Upper lobe of left lung (tissue), 6 donors: Measurements from ENCODE around the gene IPO11. TPM values are rescaled to one million over a fixed set of nuclear protein-coding genes. Genes with fewer than 3 reads are reported as not detected.
"Not testable (repeated sequence)": the region's sequence is repeated elsewhere in the genome, so short reads cannot be mapped to it uniquely, and the experiment has no call there.

Experiments
- ATAC-seq, 2 donors: fragments of 200-7000 bp; cut with Tn5 transposase; one replicate each; pipeline ENCODE4 v1.9.1; 2022; ENCODE audit warnings: mild to moderate bottlenecking in 2 of 2, moderate library complexity in 2 of 2; ENCODE audit not compliant: low FRiP score in 2 of 2
- DNase-seq, 2 donors: peaks; one replicate each; pipeline ENCODE4 v3.0.0-alpha.2; 2019 to 2020
- H3K27ac ChIP-seq, 4 donors: fragments of 200-600 bp; sonication (generic); one replicate each; pipeline ENCODE4 v1.5.1; 2016 to 2019
- H3K27me3 ChIP-seq, 4 donors: fragments of 200-600 bp; sonication (generic); one replicate each; pipeline ENCODE4 v1.5.1; 2017 to 2019
- H3K36me3 ChIP-seq, 4 donors: fragments of 200-600 bp; sonication (generic); one replicate each; pipeline ENCODE4 v1.5.1; 2016 to 2019
- H3K4me1 ChIP-seq, 4 donors: fragments of 200-600 bp; sonication (generic); one replicate each; pipeline ENCODE4 v1.5.1; 2018 to 2019
- H3K4me3 ChIP-seq, 4 donors: fragments of 200-600 bp; sonication (generic); one replicate each; pipeline ENCODE4 v1.5.1; 2017 to 2019; ENCODE audit warnings: mild to moderate bottlenecking in 2 of 4, moderate library complexity in 1 of 4
- H3K9me3 ChIP-seq, 4 donors: fragments of 200-600 bp; sonication (generic); one replicate each; pipeline ENCODE4 v1.5.1; 2018 to 2019
- CTCF ChIP-seq, 6 experiments: fragments of 450-650 bp in 4 of 6; fragments of 200-600 bp in 2 of 6; sonication (generic) in 2 of 6; IDR thresholded peaks; one replicate each; pipeline ENCODE4 v1.5.1; 2016 to 2019; ENCODE audit warnings: antibody characterized with exemption in 6 of 6
- EP300 ChIP-seq, 4 donors: sonication (generic); formaldehyde crosslinking; IDR thresholded peaks; one replicate each; pipeline ENCODE4 v1.5.1; 2017; ENCODE audit warnings: antibody characterized with exemption in 4 of 4, control low read depth in 2 of 4
- POLR2A ChIP-seq, 4 donors: fragments of 450-650 bp; IDR thresholded peaks; one replicate each; pipeline ENCODE4 v1.5.1; 2016 to 2017; ENCODE audit warnings: antibody characterized with exemption in 4 of 4, mild to moderate bottlenecking in 2 of 4
- POLR2AphosphoS5 ChIP-seq, 2 donors: sonication (generic); formaldehyde crosslinking; IDR thresholded peaks; one replicate each; pipeline ENCODE4 v1.5.1; 2017; ENCODE audit warnings: antibody characterized with exemption in 2 of 2
- whole genome bisulfite sequencing, 2 donors: methylation state at CpG; one replicate each; pipeline ENCODE4 v1.1.5; 2017 to 2018; 5-methylcytosine and 5-hydroxymethylcytosine counted together
- total RNA-seq, 6 donors: library from RNA; depleted of rRNA in 4 of 6; stranded (reverse); fragments of >200 nt in 4 of 6; gene quantifications; one replicate each; pipeline versions ENCODE4 v1.1.0 to v1.2.1, GENCODE V29; 2016 to 2021
- donor health status: DM: no; HTN: no; CAD: no; lungs with moderate emphysema.
- donor health status: DM: no; HTN: yes; CAD: no; lungs with severe emphysema.

IPO11 gene
- total RNA-seq, 6 donors from 2014 or later: 12.2 to 40.4 (median 18.8) TPM

- H3K27me3 ChIP-seq: no peaks in the 10 kb centered on the region
- ATAC-seq: no peak
- WGBS, 2 donors: 90 to 95% methylated on average over 5 of the region's 5 CpGs
Observed at GRCh38 chr5:62620761-62621160, 208.2 kb downstream of the IPO11 start.

GRCh38 chr5:62621280-62621679 is 208.7 kb downstream of the IPO11 start:
- WGBS, 2 donors: 90 to 93% methylated on average over 5 to 6 of the region's 6 CpGs
- Histone ChIP-seq H3K36me3 (no peaks in the 10 kb centered on the region), H3K27me3 (no peaks in the 10 kb centered on the region), H3K9me3 (no peaks in the 10 kb centered on the region), H3K27ac (no peak overlapping the region), H3K4me3 (no peak overlapping the region), H3K4me1 (no peaks in the 10 kb centered on the region)
- DNase-seq (no peak), ATAC-seq (no peak)
- TF ChIP-seq POLR2AphosphoS5 (IDR thresholded peaks at IDR 0.05) (no peak), POLR2A (IDR thresholded peaks at IDR 0.05) (no peak), EP300 (IDR thresholded peaks at IDR 0.05) (no peak), CTCF (IDR thresholded peaks at IDR 0.05) (no peak)

More at GRCh38 chr5:62620761-62621160, 208.2 kb downstream of the IPO11 start:
- no peak for DNase-seq
- H3K27ac ChIP-seq: no peak overlapping the region
- no peaks in the 10 kb centered on the region for H3K9me3 ChIP-seq
- H3K4me1 ChIP-seq: no peaks in the 10 kb centered on the region
- no peak overlapping the region for H3K4me3 ChIP-seq
- no peak for TF ChIP-seq POLR2A (IDR thresholded peaks at IDR 0.05)
- no peak for TF ChIP-seq POLR2AphosphoS5 (IDR thresholded peaks at IDR 0.05)
- TF ChIP-seq CTCF (IDR thresholded peaks at IDR 0.05): no peak
- no peak for TF ChIP-seq EP300 (IDR thresholded peaks at IDR 0.05)
- H3K36me3 ChIP-seq: no peaks in the 10 kb centered on the region

GRCh38 chr5:62623271-62623670 is 210.7 kb downstream of the IPO11 start:
- Histone ChIP-seq H3K9me3 (no peaks in the 10 kb centered on the region), H3K27me3 (no peaks in the 10 kb centered on the region), H3K36me3 (peaks cover 0 to 10% (median 6%) of the 10 kb centered on the region in 4 donors), H3K4me1 (no peaks in the 10 kb centered on the region), H3K4me3 (no peak overlapping the region), H3K27ac (no peak overlapping the region)
- DNase-seq: no peak
- 89 to 100% methylated on average over 1 of the region's 1 CpG for WGBS, 2 donors
- TF ChIP-seq EP300 (IDR thresholded peaks at IDR 0.05) (no peak), POLR2A (IDR thresholded peaks at IDR 0.05) (no peak), CTCF (IDR thresholded peaks at IDR 0.05) (no peak), POLR2AphosphoS5 (IDR thresholded peaks at IDR 0.05) (no peak)
- no peak for ATAC-seq

GRCh38 chr5:62624436-62624835 is 211.9 kb downstream of the IPO11 start:
- 95 to 97% methylated on average over 7 of the region's 7 CpGs for WGBS, 2 donors
- not testable (repeated sequence) for ATAC-seq, H3K27ac ChIP-seq, DNase-seq, H3K4me3 ChIP-seq, H3K4me1 ChIP-seq, H3K9me3 ChIP-seq, H3K27me3 ChIP-seq
- peaks cover 0 to 11% (median 6%) of the 10 kb centered on the region in 4 donors for H3K36me3 ChIP-seq

- H3K4me1 ChIP-seq: no peaks in the 10 kb centered on the region
- peaks cover 0 to 11% (median 6%) of the 10 kb centered on the region in 4 donors for H3K36me3 ChIP-seq
- ATAC-seq (no peak), DNase-seq (no peak)
- H3K4me3 ChIP-seq: no peak overlapping the region
- no peak for TF ChIP-seq POLR2AphosphoS5 (IDR thresholded peaks at IDR 0.05)
- no peak for TF ChIP-seq POLR2A (IDR thresholded peaks at IDR 0.05)
- no peak for TF ChIP-seq CTCF (IDR thresholded peaks at IDR 0.05)
- TF ChIP-seq EP300 (IDR thresholded peaks at IDR 0.05): no peak
- no peak overlapping the region for H3K27ac ChIP-seq
- H3K9me3 ChIP-seq: no peaks in the 10 kb centered on the region
- 87 to 93% methylated on average over 2 of the region's 2 CpGs for WGBS, 2 donors
- H3K27me3 ChIP-seq: no peaks in the 10 kb centered on the region
Observed at GRCh38 chr5:62626534-62626933, 214.0 kb downstream of the IPO11 start.
